Measurements from ENCODE around the gene NPR1.
"Not testable (repeated sequence)": the region's sequence is repeated elsewhere in the genome, so short reads cannot be mapped to it uniquely, and the experiment has no call there.

Gene NPR1

DNA sequence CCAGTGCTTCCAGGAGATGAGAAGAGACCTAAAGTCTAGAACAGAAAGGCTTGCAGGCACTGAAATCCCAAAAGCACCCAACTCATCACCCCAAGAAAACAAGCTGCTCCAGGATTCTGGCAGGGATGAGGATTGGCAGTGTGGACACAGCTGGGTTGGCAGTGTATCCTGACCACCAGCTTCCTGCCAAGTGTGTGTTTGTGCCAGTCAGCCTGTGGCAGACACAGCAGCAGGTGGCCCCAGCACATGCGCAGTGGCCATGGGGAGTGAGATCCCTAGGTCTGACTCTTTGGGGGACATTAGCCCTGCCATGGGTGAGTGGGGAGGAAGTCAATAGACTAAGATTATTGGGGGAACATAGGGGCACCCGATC lies 28.6 kb upstream of the NPR1 start:
- no peak for DNase-seq (ENCODE audit: low read depth)

DNA sequence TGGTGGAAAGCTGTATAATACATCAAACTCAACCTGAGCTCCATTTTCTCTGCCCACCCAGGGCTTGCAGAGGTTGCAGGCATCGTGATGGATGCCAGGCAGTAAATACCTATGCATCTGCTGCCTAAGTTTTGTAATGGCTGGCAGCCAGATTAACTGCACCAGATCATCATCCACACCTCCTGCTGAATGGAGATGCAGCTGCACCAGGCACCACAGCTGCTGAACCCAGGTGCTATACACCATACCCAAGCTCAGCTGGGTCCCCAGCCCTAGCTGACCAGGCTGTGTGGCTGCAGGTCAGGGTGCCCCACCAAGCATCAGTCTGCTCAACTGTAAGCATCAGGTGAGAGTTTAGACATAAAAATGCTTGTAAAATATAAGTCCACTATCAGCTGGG lies 26.7 kb upstream of the NPR1 start:
- no peak for DNase-seq (ENCODE audit: low read depth)

DNA sequence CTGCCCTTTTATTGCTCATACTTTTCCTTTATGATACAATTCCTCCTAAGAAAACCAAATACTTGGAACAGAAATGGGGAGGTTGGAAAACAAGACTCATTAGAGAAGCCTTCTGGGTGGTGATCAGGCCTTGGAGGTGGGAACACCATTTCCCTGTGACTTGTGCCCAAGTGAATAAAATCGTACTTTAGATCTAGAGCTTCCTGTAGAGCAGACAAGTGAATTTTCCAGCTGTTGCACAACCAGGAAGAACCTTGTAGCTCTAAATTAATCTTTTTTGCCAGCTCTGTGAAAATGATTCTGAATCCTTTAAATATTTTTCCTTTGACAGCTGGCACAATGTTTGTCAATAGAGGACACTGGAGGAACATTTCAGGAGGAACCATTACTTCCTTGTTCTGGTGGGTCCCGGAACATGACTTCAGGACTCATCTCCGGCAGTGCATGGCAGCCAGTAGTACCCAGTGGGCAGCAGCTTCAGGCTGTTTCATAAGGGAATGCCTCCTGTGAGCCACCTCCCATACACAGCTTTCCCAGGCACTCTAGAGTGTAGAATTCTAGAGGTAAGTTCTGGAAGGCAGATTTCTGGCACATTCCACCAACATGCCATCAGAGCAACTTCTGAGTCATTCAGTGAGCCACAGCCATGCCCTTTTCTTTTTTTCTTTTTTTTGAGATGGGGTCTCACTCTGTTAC lies 25.5 kb upstream of the NPR1 start:
- DNase-seq (ENCODE audit: low read depth): no peak

DNA sequence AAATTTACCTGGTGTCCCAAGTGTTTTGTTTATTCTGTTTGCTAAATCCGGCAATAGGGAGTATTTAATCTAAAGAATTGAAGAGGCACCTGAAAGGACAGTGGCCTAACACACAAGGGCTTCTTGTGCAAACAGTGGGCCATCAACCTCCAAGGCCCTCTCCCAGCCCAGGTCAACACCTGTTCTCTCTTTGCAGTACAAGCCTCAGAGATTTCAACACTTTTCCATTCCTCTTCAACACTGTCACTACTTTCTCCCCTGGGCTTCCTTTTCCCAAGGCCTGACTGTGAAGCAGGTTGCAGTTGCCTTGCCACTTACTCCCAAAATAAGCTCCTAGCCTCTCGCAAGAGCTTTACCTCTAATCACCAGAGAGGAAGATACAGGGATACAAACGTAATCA lies 23.2 kb upstream of the NPR1 start:
- DNase-seq (ENCODE audit: low read depth): no peak

DNA sequence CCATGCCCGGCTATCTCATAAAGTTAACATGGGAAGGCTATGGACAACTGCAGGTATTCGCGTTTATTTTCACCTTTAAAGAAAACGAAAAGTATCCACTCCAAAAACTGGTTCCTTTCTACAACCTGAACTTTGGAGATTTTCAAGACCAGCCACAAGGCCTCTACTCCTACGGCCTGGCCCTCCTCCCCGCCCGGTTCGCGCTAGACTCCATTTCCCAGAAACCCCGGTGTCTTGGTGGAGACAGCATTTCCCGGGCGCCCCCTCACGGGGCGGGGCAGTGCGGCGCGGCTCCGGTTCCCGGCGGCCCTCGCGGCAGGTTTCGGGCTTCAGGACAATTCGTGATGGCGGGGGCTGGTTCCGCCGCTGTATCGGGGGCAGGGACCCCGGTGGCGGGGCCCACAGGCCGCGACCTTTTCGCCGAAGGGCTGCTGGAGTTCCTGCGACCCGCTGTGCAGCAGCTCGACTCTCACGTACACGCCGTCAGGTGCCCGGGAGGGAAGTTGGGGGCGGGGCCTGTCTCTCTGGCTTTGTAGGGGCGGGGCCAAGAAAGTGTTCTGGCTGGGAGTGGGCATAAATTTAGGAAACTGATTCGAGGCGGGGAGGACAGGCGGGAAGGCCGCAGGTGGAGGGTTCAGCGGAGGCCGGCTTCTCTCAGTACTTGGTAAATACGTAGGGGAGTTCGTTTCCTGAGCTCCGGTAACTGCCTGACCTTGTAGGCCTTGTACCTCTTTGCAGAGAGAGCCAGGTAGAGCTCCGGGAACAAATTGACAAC lies 19.9 kb upstream of the NPR1 start, which contains the start of gene SNAPIN:
SNAPIN (plus strand) TSS at position 304 of the 775 bp plus-strand sequence; CDS start at position 345, 41 bp downstream.
- peak; percentile 58 for DNase-seq (ENCODE audit: low read depth)

DNA sequence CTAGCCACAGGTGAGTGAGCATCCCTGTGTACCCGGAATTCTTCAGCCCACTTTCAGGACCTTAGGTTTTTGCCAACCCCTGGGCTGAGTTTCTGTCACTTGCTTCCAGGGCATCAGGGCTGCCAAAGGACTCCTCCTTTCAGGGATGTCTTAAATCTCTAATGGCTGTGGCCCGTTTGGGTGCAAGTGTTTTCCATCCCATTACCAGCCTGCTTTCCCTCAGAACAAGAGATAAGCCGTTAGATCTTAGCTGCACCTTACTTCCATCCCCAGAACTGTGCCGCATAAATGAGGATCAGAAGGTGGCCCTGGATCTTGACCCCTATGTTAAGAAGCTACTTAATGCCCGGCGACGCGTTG lies 19.3 kb upstream of the NPR1 start:
- no peak for DNase-seq (ENCODE audit: low read depth)

DNA sequence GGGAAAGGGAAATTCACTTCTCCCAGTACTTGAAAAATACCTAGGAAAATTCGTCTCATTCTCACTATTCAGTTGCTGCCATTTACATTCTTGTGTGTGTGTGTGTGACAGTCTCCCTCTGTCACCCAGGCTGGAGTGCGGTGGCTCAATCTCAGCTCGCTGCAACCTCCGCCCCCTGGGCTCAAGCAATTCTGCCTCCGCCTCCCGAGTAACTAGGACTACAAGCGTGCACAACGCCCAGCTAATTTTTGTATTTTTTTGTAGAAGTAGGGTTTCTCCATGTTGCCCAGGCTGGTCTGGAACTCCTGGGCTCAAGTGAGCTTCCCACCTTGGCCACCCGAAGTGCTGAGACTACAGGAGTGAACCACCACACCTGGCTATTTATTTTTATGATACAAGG lies 18.8 kb upstream of the NPR1 start:
- no peak for DNase-seq (ENCODE audit: low read depth)

DNA sequence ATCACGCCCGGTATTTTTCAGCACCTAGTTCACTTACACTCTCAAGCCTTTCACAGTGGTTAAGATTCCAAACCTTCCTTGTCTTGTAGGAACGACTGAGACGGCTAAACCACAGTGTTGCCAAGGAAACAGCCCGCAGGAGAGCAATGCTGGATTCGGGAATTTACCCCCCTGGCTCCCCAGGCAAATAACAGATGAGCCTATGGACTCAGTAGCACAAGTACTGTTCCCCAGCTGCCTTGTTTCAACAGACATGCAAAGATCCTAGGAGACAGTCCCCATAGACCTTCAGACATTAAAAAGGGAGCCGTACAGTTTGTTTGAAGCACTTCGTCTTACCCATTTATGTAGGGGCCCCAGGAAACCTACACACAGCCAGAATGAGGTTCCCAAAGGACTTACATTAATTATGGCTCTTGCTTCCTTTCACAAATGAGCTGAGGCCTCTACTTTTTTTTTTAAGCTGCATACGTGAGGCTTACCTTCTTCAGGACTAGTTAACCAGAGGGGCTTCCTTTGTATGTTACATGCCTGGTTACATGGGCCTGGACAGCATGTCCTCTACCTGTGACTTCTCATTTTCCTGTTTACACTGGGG lies 17.3 kb upstream of the NPR1 start:
- DNase-seq (ENCODE audit: low read depth): no peak

DNA sequence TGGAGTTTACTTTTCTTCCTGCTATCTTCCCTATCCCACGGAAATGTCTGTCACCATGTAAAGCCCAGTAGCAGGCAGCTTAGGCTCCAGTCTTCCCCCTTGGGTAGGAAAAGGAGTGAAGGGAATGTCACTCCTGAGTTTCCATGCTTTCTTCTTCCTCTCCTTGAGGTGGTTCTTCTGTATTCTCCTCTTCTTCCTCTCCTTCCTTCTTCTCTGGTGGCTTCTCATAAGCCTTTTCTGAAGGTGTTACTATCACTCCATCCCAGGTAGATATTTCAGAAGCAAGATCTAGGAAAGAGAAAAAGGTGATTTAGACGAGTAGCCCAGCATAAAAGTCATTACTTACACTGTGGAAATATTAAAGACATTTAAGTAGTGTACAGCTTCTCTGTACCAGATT lies 16.2 kb upstream of the NPR1 start:
- no peak for DNase-seq (ENCODE audit: low read depth)

DNA sequence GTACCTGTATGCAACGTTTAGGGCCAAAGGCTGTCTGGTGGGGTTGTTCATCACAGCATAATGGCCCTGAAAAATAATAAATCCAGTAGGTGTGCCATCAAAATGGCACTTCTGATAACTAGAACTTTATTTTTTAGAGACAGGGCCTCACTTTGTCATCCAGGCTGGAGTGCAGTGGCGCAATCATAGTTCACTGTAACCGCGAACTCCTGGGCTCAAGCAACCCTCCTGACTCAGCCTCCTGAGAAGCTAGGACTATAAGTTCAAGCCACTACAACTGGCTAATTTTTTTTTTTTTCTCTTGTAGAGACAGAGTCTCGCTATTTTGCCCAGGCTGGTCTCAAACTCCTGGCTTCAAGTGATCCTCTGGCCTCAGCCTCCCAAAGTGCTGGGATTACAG lies 15.3 kb upstream of the NPR1 start:
- DNase-seq (ENCODE audit: low read depth): no peak

DNA sequence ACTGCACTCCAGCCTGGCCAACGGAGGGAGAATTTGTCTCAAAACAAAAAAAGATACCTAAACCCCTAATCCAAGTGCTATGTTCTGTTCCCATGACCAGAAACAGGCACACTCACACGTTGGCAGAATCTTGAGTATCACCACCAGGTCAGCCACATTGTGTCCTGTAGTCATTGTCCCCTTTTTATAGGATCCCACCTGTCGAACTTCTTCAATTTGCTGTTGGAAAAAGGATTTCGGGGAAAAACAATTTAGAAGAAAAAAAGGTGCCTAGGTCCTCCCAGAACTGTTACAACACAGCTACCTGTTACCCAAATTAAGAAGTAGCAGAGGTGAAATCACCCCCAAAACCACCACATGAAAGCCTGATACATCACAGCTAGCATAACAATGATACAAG lies 11.0 kb upstream of the NPR1 start:
- no peak for DNase-seq (ENCODE audit: low read depth)

DNA sequence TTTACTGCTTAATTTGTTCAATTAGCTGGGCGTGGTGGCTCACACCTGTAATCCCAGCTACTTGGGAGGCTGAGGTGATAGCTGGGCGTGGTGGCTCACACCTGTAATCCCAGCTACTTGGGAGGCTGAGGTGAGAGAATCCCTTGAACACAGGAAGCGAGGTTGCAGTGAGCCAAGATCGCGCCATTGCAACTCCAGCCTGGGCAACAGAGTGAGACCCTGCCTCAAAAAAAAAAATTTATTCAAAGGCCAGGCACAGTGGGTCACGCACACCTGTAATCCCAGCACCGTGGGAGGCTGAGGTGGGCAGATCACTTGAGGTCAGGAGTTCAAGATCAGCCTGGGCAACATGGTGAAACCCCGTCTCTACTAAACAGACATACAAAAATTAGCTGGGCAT lies 9.8 kb upstream of the NPR1 start:
- DNase-seq (ENCODE audit: low read depth): not testable (repeated sequence)

DNA sequence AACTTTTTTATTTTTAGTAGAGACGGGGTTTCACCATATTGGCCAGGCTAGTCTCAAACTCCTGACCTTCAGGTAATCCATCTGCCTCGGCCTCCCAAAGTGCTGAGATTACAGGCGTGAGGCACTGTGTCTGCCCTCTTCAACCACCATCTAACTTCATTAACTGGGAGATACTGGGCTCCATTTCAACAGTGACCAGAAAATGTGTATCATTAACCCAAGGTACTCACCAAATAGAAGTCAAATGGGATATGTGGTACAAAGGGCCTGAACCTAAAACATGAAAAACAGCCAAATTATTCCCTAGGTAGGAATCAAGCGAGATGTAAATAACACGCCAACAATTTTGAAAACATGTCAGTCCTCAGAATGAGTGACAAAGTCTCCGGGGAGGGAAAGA lies 8.9 kb upstream of the NPR1 start:
- no peak for DNase-seq (ENCODE audit: low read depth)

DNA sequence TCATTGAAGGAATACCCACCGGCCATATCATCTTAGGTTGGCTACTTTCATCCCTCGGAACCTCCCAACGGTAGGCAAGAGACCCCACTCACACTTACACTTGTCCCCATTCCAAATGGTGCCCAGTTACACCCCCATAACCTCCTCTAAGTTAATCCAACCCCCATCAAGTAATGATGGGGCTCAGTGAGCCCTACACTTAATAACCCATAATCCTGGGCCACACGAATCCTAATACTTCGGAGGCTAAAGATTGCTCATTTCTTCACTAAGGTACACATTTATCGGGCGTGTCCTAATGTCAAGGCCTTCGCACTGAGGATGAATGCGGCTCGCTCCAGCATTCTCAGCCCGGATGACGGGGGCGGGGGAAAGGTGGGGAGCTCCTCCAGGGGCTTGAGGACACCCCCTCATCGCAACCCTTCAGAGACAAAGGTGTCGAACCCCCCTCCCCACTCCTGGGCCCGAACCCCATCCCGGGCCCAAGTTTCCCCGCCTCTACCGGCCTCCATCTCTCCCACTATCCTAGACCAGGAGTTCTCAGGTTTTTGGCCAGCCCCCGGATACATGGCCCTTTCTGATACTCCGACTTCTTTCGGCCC lies 8.1 kb upstream of the NPR1 start:
- no peak for DNase-seq (ENCODE audit: low read depth)

DNA sequence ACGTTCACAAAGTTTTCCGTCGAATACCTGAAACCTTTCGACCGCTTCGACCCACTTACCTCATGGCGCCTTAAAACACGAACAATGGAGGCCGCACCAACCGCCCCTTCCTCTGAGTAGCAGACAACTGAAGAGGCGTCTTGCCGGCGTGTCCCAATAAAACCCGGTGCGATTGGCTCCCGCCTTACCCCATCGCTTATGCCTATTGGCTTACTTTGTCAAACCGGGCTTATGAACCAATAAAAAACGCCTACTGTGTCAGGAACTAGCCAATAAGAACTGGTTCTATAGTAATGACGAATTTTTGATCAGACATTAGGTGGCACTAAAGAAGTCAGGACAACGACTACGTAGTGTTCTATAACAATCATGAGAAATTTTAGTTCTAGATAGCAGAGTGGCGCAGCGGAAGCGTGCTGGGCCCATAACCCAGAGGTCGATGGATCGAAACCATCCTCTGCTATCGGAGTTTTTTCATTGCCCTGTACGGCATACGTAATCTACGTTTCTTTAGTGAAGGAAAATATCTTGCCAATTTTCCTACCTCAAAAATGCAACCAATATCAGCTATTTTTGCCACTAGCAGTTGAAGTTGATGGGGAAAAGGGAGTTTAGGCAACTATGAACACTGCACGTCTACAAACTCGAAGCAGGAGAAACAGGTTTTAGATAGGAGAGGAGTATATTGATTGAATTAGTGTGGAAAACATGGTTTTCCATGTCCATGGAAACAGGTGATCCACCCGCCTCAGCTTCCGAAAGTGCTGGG lies 7.4 kb upstream of the NPR1 start, which contains the start of gene ILF2:
ILF2 (minus strand) TSS at position 135 of the 769 bp plus-strand sequence; CDS start at position 64, 71 bp downstream.
- DNase-seq (ENCODE audit: low read depth): peak; percentile 98

DNA sequence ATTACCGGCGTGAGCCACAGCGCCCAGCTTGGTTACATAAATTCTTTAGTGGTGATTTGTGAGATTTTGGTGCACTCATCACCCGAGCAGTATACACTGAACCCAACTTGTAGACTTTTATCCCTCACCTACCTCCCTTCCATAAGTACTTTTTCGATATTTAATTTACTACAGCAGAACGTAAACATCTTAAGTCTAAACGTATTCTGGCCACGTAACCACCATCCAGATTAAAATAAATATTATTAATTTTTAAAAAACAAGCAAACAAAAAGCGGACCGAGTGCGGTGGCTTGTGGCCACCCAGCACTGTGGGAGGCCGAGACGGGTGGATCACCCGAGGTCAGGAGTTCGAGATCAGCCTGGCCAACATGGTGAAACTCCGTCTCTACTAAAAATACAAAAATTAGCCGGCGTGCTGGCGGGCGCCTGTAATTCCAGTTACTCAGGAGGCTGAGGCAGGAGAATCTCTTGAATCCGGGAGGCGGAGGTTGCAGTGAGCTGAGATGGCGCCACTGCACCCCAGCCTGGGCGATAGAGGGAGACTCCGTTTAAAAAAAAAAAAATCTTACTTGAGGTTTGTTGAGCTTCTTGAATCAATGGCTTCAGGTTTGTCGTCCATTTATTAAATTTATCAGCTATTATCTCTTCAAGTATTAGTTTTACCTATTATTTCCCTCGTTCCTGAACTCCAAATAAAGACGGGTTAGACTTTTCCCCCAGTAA lies 6.7 kb upstream of the NPR1 start:
- DNase-seq (ENCODE audit: low read depth): not testable (repeated sequence)

DNA sequence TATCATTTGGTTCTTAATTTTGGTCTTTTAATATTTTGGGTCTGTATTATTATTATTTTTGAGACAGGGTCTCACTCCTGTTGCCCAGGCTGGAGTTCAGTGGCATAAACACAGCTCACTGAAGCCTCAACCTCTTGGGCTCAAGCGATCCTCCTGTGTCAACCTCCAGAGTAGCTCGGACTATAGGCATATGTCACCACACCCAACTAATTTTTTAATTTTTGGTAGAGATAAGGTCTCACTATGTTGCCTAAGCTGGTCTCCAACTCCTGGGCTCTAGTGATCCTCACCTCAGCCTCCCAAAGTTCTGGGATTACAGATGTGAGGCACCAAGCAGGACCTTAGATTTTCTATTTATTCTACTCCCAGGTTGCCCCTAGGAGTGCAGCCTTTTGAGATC lies 5.0 kb upstream of the NPR1 start:
- DNase-seq (ENCODE audit: low read depth): no peak

DNA sequence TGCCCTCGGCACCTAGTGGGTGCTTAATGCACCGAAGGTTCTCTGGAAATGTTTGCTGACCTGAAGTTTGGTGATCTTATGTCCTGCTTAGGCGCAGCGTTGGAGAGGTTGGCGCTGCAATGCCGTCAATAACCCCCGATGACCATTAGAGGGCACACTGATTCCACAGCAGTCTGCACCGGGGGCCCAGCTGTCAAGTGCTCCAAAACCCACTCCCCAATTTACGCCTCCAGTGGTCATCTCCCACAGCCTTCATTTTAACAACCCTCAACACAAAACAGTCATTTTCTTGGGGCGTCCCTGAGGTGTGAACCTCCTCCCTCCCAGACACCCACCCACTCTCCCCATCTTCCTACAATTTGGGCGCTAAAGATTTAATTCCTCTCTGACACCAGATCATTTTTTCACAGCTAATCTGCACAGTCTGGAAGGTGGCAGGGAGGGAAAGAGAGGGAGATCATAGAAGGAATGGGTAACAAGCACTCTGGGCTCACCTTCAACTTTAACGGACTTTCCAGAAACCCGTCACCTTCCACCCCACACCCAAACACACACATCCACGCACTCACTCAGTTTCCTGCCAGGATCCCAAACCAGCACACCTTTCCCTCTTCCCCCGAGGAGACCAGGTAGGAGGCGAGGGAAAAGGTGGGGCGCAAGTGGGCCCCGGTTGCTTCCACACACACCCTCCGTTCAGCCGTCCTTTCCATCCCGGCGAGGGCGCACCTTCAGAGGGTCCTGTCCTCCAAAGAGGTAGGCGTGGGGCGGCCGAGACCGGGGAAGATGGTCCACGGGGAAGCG lies 570 bp upstream of the NPR1 start:
- DNase-seq (ENCODE audit: low read depth): no peak

DNA sequence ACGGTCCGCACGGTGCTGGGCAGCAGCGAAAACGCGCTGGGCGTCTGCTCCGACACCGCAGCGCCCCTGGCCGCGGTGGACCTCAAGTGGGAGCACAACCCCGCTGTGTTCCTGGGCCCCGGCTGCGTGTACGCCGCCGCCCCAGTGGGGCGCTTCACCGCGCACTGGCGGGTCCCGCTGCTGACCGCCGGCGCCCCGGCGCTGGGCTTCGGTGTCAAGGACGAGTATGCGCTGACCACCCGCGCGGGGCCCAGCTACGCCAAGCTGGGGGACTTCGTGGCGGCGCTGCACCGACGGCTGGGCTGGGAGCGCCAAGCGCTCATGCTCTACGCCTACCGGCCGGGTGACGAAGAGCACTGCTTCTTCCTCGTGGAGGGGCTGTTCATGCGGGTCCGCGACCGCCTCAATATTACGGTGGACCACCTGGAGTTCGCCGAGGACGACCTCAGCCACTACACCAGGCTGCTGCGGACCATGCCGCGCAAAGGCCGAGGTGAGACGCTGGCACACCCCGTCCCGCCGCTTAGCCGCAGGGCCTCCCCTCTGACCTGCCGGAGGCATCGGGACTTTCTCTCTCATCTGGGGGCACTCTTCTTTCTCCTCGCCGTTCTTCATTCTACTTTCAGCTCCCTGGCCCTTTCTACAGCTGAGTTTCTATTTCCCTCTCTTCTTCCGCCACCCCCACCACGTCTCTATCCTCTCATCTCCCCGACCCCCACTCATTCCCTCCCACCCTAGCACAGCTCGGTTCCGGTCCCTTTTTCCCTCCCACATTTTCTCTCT lies 1.0 kb downstream of the NPR1 start:
- no peak for DNase-seq (ENCODE audit: low read depth)

DNA sequence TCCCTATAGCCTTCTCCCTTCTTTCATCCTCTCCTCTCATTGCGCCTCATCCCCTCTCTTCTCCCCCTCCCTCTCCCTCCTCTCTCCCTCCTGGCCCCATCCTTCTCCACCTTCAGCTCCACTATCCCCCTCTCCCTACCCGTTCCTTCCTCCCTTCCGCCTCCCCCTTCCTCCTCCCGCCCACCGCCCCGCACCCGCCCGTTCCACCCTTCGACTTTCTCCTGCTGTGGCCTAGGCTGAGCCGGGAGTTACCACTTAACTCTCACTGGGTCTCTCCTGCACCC lies 1.6 kb downstream of the NPR1 start:
- no peak for DNase-seq (ENCODE audit: low read depth)

Measured in CMK (cell line).